HG02884 (cell line): ENCODE measurements around the gene AFM.
"Not testable (repeated sequence)": the region's sequence is repeated elsewhere in the genome, so short reads cannot be mapped to it uniquely, and the experiment has no call there.

Source experiments
- ATAC-seq: cut with Tn5 transposase; IDR thresholded peaks from one replicate; pipeline ENCODE4 v1.9.1; 2021; ENCODE audit warnings: mild to moderate bottlenecking, moderate library complexity; ENCODE audit not compliant: unreplicated experiment

AFM gene

GRCh38 chr4:73501664-73502265 lies 20.2 kb downstream of the AFM start:
- ATAC-seq: no peak

- no peak for ATAC-seq
These were observed 24.0 kb downstream of the AFM start for GRCh38 chr4:73505567-73505966.

- no peak for ATAC-seq
These were observed 26.0 kb downstream of the AFM start for GRCh38 chr4:73507541-73507940.

DNA sequence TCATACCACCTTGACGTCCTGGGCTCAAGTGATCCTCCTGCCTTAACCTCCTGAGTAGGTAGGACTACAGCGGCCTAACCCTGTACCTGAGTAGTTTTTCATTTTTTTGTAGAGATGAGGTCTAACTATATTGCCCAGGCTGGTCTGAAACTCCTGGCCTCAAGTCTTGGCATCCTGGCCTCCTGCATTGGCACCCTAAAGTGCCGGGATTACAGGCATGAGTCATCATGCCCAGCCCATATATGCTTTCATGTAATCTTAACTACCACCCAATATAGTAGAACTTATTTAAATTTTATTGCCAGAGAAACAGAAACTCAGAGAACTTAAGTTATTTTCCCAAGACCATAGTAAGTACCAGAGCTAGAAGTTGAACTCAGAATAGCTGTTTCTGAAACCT lies 27.1 kb downstream of the AFM start:
- no peak for ATAC-seq

- ATAC-seq: no peak
These were observed 36.8 kb downstream of the AFM start for GRCh38 chr4:73518340-73518739.

DNA sequence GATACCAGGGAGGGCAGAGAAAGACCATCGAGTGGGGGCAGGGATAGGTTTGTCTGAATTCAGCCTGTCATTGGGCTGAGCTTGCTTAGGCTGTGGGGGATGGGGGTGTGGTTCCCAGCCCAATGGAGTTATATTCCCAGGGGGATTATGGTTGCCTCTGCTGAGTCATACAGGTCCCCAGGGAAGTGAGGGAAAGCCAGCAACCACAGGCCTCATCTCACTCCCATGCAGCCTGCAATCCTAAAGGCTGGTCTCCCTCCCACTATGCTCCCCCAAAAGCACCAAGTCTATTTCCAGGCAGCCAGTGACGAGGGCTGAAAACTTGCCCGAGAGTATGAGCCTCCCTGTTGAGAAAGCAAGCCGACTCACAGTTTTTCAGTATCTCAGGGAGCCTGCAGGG lies 39.3 kb downstream of the AFM start:
- no peak for ATAC-seq

- ATAC-seq: no peak
These were observed 41.6 kb downstream of the AFM start for GRCh38 chr4:73523126-73523525.

GRCh38 chr4:73525611-73526010 lies 44.1 kb downstream of the AFM start:
- ATAC-seq: no peak

- ATAC-seq: no peak
These were observed 45.7 kb downstream of the AFM start for GRCh38 chr4:73527196-73527595.

DNA sequence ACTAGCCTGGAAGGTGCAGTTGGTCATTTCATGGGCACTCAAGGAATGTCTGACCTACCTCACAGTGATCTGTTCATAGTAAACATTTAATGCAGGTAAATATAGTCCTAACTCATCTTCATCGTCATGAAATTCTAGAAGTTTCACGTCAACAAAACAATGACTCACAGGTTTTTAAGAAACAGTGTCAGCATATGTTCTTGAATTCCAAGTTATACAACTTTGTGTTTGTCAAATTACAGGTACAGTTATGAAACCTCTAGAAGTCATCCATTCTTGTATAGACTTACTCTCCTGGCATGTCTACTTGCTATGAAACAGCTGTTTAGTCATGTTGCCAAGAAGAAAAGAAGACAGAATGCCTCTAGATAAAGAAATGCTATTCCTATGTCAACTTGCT lies 46.6 kb downstream of the AFM start:
- no peak for ATAC-seq

- no peak for ATAC-seq
These were observed 52.2 kb downstream of the AFM start for GRCh38 chr4:73533515-73534422.

DNA sequence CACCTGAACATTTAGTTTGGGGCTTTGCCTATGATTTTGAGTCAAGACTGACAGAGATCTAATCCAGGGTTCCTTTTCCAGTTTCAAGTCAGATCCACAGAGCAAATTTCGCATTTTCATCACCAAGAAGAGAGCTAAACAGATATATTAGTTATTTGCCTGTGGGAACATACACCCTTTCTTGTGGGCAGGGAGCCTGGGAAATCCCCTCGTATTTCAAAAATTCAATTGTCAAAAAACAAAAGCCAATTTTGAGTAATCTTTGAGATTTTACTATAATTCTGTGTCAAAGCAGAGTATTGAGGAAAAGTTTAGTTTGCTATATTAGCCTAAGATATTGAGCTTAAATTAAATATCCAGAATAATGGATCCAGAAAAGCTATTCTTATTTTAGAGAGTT lies 56.6 kb downstream of the AFM start:
- no peak for ATAC-seq

DNA sequence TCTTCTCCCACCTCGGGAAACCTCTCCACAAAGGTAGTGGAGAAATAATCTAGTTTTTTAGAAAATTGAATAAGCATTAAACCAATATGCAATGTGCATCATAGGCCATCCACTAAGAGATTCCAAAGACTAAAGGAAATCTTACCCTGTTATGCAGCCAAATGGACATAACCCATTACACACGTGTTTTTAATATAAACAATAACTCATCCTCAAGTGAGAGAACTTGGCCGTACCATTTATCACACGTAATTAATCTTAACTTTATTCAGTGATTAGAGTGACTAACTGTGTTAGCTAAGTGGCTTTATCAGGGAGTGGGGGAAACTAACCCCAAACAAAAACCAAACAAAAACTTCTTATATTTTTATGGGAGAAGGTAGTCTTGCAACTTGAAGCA lies 57.8 kb downstream of the AFM start:
- no peak for ATAC-seq

DNA sequence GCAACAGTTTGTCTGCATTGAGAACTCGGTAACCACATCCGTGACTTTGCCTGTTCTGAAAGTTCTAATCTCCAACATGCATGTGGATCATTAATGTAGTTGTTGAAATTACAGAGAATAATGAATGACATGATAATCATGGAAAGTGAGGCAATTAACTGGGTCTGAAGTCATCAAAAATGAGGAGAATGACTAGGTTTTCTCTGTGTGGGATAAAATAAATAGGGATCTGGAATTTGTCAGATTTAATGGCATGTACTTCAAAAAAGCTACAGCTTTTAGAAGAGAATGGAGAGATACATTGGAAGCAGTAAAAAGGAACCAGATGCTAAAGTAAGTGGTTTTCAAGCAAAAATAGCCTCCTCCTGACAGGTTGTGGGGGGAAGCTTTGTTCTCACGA lies 59.3 kb downstream of the AFM start:
- no peak for ATAC-seq

- no peak for ATAC-seq
These were observed 59.7 kb downstream of the AFM start for GRCh38 chr4:73541251-73541650.

DNA sequence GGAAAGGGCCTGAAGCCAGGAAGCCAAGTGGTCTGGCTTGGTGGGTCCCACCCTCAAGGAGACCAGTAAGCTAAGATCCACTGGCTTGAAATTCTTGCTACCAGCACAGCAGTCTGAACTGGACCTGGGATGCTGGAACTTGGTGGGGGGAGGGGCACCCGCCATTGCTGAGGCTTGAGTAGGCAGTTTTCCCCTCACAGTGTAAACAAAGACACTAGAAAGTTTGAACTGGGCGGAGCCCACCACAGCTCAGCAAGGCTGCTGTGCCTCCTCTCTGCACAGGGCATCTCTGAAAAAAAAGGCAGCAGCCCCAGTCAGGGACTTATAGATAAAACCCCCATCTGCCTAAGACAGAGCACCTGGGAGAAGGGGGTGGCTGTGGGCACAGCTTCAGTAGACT lies 63.1 kb downstream of the AFM start:
- no peak for ATAC-seq

DNA sequence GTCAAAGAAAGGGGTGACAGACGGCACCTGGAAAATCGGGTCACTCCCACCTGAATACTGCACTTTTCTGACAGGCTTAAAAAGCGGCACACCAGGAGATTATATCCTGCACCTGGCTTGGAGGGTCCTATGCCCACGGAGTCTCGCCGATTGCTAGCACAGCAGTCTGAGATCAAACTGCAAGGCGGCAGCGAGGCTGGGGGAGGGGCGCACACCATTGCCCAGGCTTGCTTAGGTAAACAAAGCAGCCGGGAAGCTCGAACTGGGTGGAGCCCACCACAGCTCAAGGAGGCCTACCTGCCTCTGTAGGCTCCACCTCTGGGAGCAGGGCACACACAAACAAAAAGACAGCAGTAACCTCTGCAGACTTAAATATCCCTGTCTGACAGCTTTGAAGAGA lies 69.3 kb downstream of the AFM start:
- ATAC-seq: not testable (repeated sequence)
